H1 (cell line): ENCODE measurements around the gene DUSP10. TPM values are rescaled to one million over a fixed set of nuclear protein-coding genes. Genes with fewer than 3 reads are reported as not detected.

ENCODE experiments used
- polyA plus RNA-seq, 7 experiments: library from polyadenylated mRNA; depleted of rRNA in 3 of 7; stranded (reverse) in 5 of 7; unstranded in 2 of 7; fragments of >200 nt in 5 of 7; fragments of 200-250 nt in 2 of 7; gene quantifications; 1 replicate in 5 of 7; 2 replicates in 1 of 7; 4 replicates in 1 of 7; pipeline versions ENCODE4 v1.2.1 to v1.2.3, GENCODE V29; 2011 to 2013; ENCODE audit warnings: missing spikeins in 2 of 7, mixed read lengths in 2 of 7
- total RNA-seq: library from RNA; stranded (reverse); fragmentation: NEBNext Ultra II Directional; extraction: Animal tissue kit (Norgen Biotek cat#: 25700); gene quantifications from 2 replicates; pipeline ENCODE4 v1.2.1, GENCODE V29; 2021
- TF ChIP-seq, protein P1 (sequence below): IDR thresholded peaks from 2 replicates; pipeline ENCODE4 v1.6.1; 2011; ENCODE audit warnings: low read depth, mild to moderate bottlenecking, low read length; ENCODE audit not compliant: insufficient read depth

The DUSP10 gene
- total and polyA plus RNA-seq, 2 of the 8 experiments (the other 6 are each of a cell fraction or from before 2014, with no cell fraction given) = 1.2 TPM

DNA sequence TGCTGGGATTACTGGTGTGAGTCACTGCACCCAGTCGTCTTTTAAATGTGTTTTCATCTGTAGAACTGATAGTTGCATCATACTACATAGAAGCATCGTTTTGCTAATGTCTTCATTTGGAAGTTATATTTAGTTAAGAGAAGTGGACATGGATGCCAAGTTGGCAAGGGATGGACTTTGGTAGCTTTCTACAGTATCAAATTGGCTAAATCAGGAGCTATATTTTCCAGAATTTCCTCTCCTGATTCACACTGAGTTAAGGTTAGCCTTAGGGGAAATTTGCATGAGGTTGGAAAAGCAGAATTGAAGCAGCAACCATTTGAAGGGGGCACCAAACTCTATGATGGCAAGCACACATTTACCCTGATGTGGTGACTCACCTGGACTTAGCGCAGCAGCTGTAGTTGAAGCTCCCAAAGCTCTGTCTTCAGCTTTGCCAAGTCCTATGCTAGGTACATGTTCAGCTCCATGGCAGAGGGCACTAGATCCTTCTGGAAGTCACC lies 43.9 kb downstream of the DUSP10 start (continued):
- TF ChIP-seq, protein P1, sequence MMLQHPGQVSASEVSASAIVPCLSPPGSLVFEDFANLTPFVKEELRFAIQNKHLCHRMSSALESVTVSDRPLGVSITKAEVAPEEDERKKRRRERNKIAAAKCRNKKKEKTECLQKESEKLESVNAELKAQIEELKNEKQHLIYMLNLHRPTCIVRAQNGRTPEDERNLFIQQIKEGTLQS = no peak
- TF ChIP-seq, all 59 proteins: peak for 0
